Esophagus muscularis mucosa (tissue), 3 donors: Measurements from ENCODE around the gene NPIPB2.
"Not testable (repeated sequence)": the region's sequence is repeated elsewhere in the genome, so short reads cannot be mapped to it uniquely, and the experiment has no call there.

Experiments used
- EP300 ChIP-seq: sonication (generic); formaldehyde crosslinking; IDR thresholded peaks from one replicate; pipeline ENCODE4 v1.6.1; 2017; ENCODE audit warnings: antibody characterized with exemption
- POLR2A ChIP-seq: fragments of 450-650 bp; IDR thresholded peaks from one replicate; pipeline ENCODE4 v1.6.1; 2017; ENCODE audit warnings: antibody characterized with exemption, moderate library complexity, mild to moderate bottlenecking, low read depth
- POLR2AphosphoS5 ChIP-seq, 2 donors: sonication (generic); formaldehyde crosslinking; IDR thresholded peaks; one replicate each; pipeline ENCODE4 v1.6.1; 2017; ENCODE audit warnings: antibody characterized with exemption in 2 of 2

- not testable (repeated sequence) for TF ChIP-seq POLR2A; POLR2AphosphoS5 (IDR thresholded peaks at IDR 0.05); EP300
Measured at GRCh38 chr16:11970292-11970691, 28.4 kb upstream of the NPIPB2 start.
